ENCODE results near the gene NRG2.

- TF ChIP-seq, protein P1, sequence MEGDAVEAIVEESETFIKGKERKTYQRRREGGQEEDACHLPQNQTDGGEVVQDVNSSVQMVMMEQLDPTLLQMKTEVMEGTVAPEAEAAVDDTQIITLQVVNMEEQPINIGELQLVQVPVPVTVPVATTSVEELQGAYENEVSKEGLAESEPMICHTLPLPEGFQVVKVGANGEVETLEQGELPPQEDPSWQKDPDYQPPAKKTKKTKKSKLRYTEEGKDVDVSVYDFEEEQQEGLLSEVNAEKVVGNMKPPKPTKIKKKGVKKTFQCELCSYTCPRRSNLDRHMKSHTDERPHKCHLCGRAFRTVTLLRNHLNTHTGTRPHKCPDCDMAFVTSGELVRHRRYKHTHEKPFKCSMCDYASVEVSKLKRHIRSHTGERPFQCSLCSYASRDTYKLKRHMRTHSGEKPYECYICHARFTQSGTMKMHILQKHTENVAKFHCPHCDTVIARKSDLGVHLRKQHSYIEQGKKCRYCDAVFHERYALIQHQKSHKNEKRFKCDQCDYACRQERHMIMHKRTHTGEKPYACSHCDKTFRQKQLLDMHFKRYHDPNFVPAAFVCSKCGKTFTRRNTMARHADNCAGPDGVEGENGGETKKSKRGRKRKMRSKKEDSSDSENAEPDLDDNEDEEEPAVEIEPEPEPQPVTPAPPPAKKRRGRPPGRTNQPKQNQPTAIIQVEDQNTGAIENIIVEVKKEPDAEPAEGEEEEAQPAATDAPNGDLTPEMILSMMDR (IDR thresholded peaks at IDR 0.05; ENCODE audit: insufficient read depth, low read length) = no peak
- TF ChIP-seq, protein P2, sequence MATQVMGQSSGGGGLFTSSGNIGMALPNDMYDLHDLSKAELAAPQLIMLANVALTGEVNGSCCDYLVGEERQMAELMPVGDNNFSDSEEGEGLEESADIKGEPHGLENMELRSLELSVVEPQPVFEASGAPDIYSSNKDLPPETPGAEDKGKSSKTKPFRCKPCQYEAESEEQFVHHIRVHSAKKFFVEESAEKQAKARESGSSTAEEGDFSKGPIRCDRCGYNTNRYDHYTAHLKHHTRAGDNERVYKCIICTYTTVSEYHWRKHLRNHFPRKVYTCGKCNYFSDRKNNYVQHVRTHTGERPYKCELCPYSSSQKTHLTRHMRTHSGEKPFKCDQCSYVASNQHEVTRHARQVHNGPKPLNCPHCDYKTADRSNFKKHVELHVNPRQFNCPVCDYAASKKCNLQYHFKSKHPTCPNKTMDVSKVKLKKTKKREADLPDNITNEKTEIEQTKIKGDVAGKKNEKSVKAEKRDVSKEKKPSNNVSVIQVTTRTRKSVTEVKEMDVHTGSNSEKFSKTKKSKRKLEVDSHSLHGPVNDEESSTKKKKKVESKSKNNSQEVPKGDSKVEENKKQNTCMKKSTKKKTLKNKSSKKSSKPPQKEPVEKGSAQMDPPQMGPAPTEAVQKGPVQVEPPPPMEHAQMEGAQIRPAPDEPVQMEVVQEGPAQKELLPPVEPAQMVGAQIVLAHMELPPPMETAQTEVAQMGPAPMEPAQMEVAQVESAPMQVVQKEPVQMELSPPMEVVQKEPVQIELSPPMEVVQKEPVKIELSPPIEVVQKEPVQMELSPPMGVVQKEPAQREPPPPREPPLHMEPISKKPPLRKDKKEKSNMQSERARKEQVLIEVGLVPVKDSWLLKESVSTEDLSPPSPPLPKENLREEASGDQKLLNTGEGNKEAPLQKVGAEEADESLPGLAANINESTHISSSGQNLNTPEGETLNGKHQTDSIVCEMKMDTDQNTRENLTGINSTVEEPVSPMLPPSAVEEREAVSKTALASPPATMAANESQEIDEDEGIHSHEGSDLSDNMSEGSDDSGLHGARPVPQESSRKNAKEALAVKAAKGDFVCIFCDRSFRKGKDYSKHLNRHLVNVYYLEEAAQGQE (IDR thresholded peaks at IDR 0.05; ENCODE audit: insufficient replicate concordance, low read depth) = no peak
- TF ChIP-seq POLR2AphosphoS5 (IDR thresholded peaks at IDR 0.05; ENCODE audit: low read depth) = no peak
- TF ChIP-seq GABPA (IDR thresholded peaks at IDR 0.05; ENCODE audit: low read depth) = no peak
Measured at GRCh38 chr5:139893873-139894272, 149.2 kb downstream of the NRG2 start.

Measured in HL-60 (cell line).